ENCODE data around the gene APLP2. TPM values are rescaled to one million over a fixed set of nuclear protein-coding genes. Genes with fewer than 3 reads are reported as not detected.

Gene APLP2
- total and polyA plus RNA-seq, 2 experiments from 2014 or later = 322 to 362 TPM

- no peak for TF ChIP-seq ZNF462 (CRISPR knock-in tag; IDR thresholded peaks at IDR 0.05)
- no peak for TF ChIP-seq STAT1 (IDR thresholded peaks at IDR 0.05; ENCODE audit: unreplicated experiment)
- TF ChIP-seq JUNB (IDR thresholded peaks at IDR 0.05; ENCODE audit: unreplicated experiment) = no peak
- no peak for TF ChIP-seq CTCF (conservative IDR thresholded peaks at IDR 0.05; ENCODE audit: low read depth in 2 of 2)
- no peak for TF ChIP-seq ZNF331 (CRISPR knock-in tag; IDR thresholded peaks at IDR 0.05; ENCODE audit: low read depth)
- no peak for TF ChIP-seq CREB1 (CRISPR knock-in tag; IDR thresholded peaks at IDR 0.05; ENCODE audit: low read depth)
Measured at GRCh38 chr11:130086669-130087068, 17.0 kb downstream of the APLP2 start (continued).

- peaks cover 28% of the 10 kb centered on the region for H3K4me1 ChIP-seq (ENCODE audit: insufficient read depth)
- H3K4me3 Mint-ChIP-seq = no peak overlapping the region; the same call in 2 of the 3 replicates
- H4K20me1 ChIP-seq (replicated peaks; ENCODE audit: insufficient read depth) = peaks cover 30% of the 10 kb centered on the region
- H3K36me3 ChIP-seq (ENCODE audit: insufficient read depth) = no peaks in the 10 kb centered on the region
- H3K9me2 ChIP-seq (ENCODE audit: insufficient read depth) = no peaks in the 10 kb centered on the region
- peak overlapping the region; percentile 40; the same call in 1 of the 2 replicates for H3K27ac ChIP-seq (ENCODE audit: low read depth)
- no peaks in the 10 kb centered on the region for H3K27me3 ChIP-seq (ENCODE audit: insufficient read depth)
- H3K27ac Mint-ChIP-seq = peak overlapping the region; percentile 13; the same call in 1 of the 2 replicates
- no peaks in the 10 kb centered on the region for H3F3A ChIP-seq (replicated peaks; ENCODE audit: low read depth)
- no peak overlapping the region for H2AFZ ChIP-seq
- ATAC-seq (peak; percentile 74), DNase-seq (ENCODE audit: low spot score) (no peak)
- peaks cover 33% of the 10 kb centered on the region for H3K4me1 Mint-ChIP-seq
- peaks cover 3% of the 10 kb centered on the region for H3K27me3 Mint-ChIP-seq (ENCODE audit: insufficient read depth, low read depth, poor library complexity)
- peak overlapping the region; percentile 3; the same call in 1 of the 2 replicates for H3K4me3 ChIP-seq
- peaks cover 17% of the 10 kb centered on the region; the same call in 2 of the 3 replicates for H3K36me3 Mint-ChIP-seq (ENCODE audit: low read depth)
- H3K9me3 Mint-ChIP-seq = peaks cover 11% of the 10 kb centered on the region; the same call in 2 of the 3 replicates
- H3K79me2 ChIP-seq (replicated peaks; ENCODE audit: insufficient read depth) = peaks cover 78% of the 10 kb centered on the region
- peak overlapping the region; percentile 69 for H3K4me2 ChIP-seq
- TF ChIP-seq NANOG (IDR thresholded peaks at IDR 0.05; ENCODE audit: borderline replicate concordance) (no peak), JUNB (IDR thresholded peaks at IDR 0.05; ENCODE audit: unreplicated experiment) (no peak), ETS1 (IDR thresholded peaks at IDR 0.05) (no peak), ZNF114 (CRISPR knock-in tag; IDR thresholded peaks at IDR 0.05) (no peak), EZH2 (IDR thresholded peaks at IDR 0.05; ENCODE audit: low read depth, unreplicated experiment) (no peak), CREB1 (CRISPR knock-in tag; IDR thresholded peaks at IDR 0.05; ENCODE audit: low read depth) (no peak), EZH2phosphoT487 (IDR thresholded peaks at IDR 0.05; ENCODE audit: unreplicated experiment) (no peak), CTCF (conservative IDR thresholded peaks at IDR 0.05; ENCODE audit: low read depth in 2 of 2) (no peak)
Measured at GRCh38 chr11:130087294-130087926, 17.7 kb downstream of the APLP2 start.

Measured in GM23338 (cell line).